Measurements from ENCODE around the gene MDK.

Gene MDK

DNA sequence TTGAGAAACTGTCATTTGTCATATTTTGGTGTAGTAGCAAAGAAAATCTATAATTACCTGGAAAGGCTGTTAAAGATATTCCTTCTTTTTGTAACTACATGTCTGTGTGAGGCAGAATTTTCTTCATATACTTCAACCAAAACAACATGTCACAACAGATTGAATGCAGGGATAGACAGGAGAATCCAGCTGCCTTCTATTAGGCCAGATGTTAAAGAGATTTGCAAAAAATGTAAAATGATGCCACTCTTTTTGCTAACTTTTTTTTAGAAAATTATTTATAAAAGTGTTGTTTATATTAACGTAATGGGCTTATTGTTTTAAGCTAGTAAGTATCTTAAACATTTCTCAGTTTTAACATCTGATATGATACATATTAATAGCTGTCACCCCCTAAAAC, 21.5 kb upstream of the MDK start:
- H3K4me2 ChIP-seq (ENCODE audit: low read length) = no peak overlapping the region
- H3F3A ChIP-seq (ENCODE audit: insufficient read depth, low read length) = no peaks in the 10 kb centered on the region
- no peaks in the 10 kb centered on the region for H3K9me3 ChIP-seq (ENCODE audit: low read length)
- H4K20me1 ChIP-seq (ENCODE audit: insufficient read depth, low read length) = no peaks in the 10 kb centered on the region
- H3K36me3 ChIP-seq (ENCODE audit: insufficient read depth, low read length) = no peaks in the 10 kb centered on the region; the same call in 1 of the 2 replicates
- no peak for TF ChIP-seq EZH2 (IDR thresholded peaks at IDR 0.05; ENCODE audit: borderline replicate concordance, low read length)
- no peak for TF ChIP-seq CTCF (IDR thresholded peaks at IDR 0.05; ENCODE audit: low read length)
- peak overlapping the region; percentile 68 for H3K27ac ChIP-seq (ENCODE audit: low read depth, low read length, poor library complexity, severe bottlenecking)
- peaks cover 8% of the 10 kb centered on the region; the same call in 1 of the 2 replicates for H3K79me2 ChIP-seq (ENCODE audit: insufficient read depth, low read length)
- no peaks in the 10 kb centered on the region for H3K9me2 ChIP-seq (ENCODE audit: low read depth, low read length)
- no peak overlapping the region for H3K9ac ChIP-seq (ENCODE audit: low read length)
- H3K27me3 ChIP-seq (ENCODE audit: insufficient read depth, low read length) = no peaks in the 10 kb centered on the region
- H3K4me3 ChIP-seq (ENCODE audit: low read depth, low read length, poor library complexity, severe bottlenecking) = no peak overlapping the region
- no peak overlapping the region for H2AFZ ChIP-seq (ENCODE audit: low read length)
- H3K4me1 ChIP-seq (ENCODE audit: insufficient read depth, low read length, severe bottlenecking) = peaks cover 58% of the 10 kb centered on the region

GRCh38 chr11:46360878-46361277, 20.6 kb upstream of the MDK start:
- H3F3A ChIP-seq (ENCODE audit: insufficient read depth, low read length) = no peaks in the 10 kb centered on the region
- TF ChIP-seq CTCF (IDR thresholded peaks at IDR 0.05; ENCODE audit: low read length) (no peak), EZH2 (IDR thresholded peaks at IDR 0.05; ENCODE audit: borderline replicate concordance, low read length) (no peak)
- H3K27me3 ChIP-seq (ENCODE audit: insufficient read depth, low read length) = no peaks in the 10 kb centered on the region
- H3K27ac ChIP-seq (ENCODE audit: low read depth, low read length, poor library complexity, severe bottlenecking) = peak overlapping the region; percentile 95
- H3K79me2 ChIP-seq (ENCODE audit: insufficient read depth, low read length) = peaks cover 8% of the 10 kb centered on the region; the same call in 1 of the 2 replicates
- H3K4me2 ChIP-seq (ENCODE audit: low read length) = peak overlapping the region; percentile 98
- peaks cover 58% of the 10 kb centered on the region for H3K4me1 ChIP-seq (ENCODE audit: insufficient read depth, low read length, severe bottlenecking)
- peak overlapping the region; percentile 98 for H3K9ac ChIP-seq (ENCODE audit: low read length)
- no peaks in the 10 kb centered on the region for H3K9me3 ChIP-seq (ENCODE audit: low read length)
- H4K20me1 ChIP-seq (ENCODE audit: insufficient read depth, low read length) = no peaks in the 10 kb centered on the region
- H3K36me3 ChIP-seq (ENCODE audit: insufficient read depth, low read length) = no peaks in the 10 kb centered on the region; the same call in 1 of the 2 replicates
- no peak overlapping the region for H2AFZ ChIP-seq (ENCODE audit: low read length)
- H3K9me2 ChIP-seq (ENCODE audit: low read depth, low read length) = no peaks in the 10 kb centered on the region
- peak overlapping the region; percentile 84 for H3K4me3 ChIP-seq (ENCODE audit: low read depth, low read length, poor library complexity, severe bottlenecking)

- no peak overlapping the region for H2AFZ ChIP-seq (ENCODE audit: low read length)
- H3K9ac ChIP-seq (ENCODE audit: low read length) = peak overlapping the region; percentile 98
- no peaks in the 10 kb centered on the region for H3K9me2 ChIP-seq (ENCODE audit: low read depth, low read length)
- H3K4me2 ChIP-seq (ENCODE audit: low read length) = peak overlapping the region; percentile 98
- no peak for TF ChIP-seq CTCF (IDR thresholded peaks at IDR 0.05; ENCODE audit: low read length)
- TF ChIP-seq EZH2 (IDR thresholded peaks at IDR 0.05; ENCODE audit: borderline replicate concordance, low read length) = no peak
- H3K4me3 ChIP-seq (ENCODE audit: low read depth, low read length, poor library complexity, severe bottlenecking) = peak overlapping the region; percentile 84
- no peaks in the 10 kb centered on the region for H4K20me1 ChIP-seq (ENCODE audit: insufficient read depth, low read length)
- peaks cover 58% of the 10 kb centered on the region for H3K4me1 ChIP-seq (ENCODE audit: insufficient read depth, low read length, severe bottlenecking)
- no peaks in the 10 kb centered on the region for H3K27me3 ChIP-seq (ENCODE audit: insufficient read depth, low read length)
- H3F3A ChIP-seq (ENCODE audit: insufficient read depth, low read length) = no peaks in the 10 kb centered on the region
- H3K79me2 ChIP-seq (ENCODE audit: insufficient read depth, low read length) = peaks cover 8% of the 10 kb centered on the region; the same call in 1 of the 2 replicates
- H3K27ac ChIP-seq (ENCODE audit: low read depth, low read length, poor library complexity, severe bottlenecking) = peak overlapping the region; percentile 95
- peaks cover under 1% of the 10 kb centered on the region; the same call in 1 of the 2 replicates for H3K36me3 ChIP-seq (ENCODE audit: insufficient read depth, low read length)
- no peaks in the 10 kb centered on the region for H3K9me3 ChIP-seq (ENCODE audit: low read length)
These were observed 19.9 kb upstream of the MDK start for GRCh38 chr11:46361283-46362155.
